GM18870 (cell line): ENCODE data around the gene RFX3.

Experiments
- ATAC-seq: cut with Tn5 transposase; IDR thresholded peaks from one replicate; pipeline ENCODE4 v1.9.1; 2021; ENCODE audit warnings: moderate library complexity; ENCODE audit not compliant: unreplicated experiment

RFX3 gene

DNA sequence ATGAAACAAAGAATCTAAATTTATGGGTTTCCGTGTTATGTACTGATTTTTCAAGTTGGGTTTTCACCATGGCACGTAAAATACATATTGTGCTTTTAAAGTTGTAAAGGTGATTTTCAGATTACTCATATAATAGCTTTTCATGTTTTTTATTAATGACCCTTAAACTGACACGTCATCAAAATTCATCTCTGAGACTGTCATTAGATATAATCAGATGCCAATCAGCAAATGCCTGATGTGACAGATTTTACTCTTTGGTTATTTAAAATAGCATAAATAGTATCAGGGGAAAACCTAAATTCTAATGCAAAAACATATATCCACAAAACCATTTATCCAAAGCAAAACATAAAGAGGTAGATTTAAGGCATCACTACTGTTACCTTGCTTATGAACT is 11.0 kb downstream of the RFX3 start:
- no peak for ATAC-seq

GRCh38 chr9:3513265-3513818 is 12.5 kb downstream of the RFX3 start:
- ATAC-seq: no peak

- ATAC-seq: no peak
Observed at GRCh38 chr9:3511551-3511950, 14.2 kb downstream of the RFX3 start.

DNA sequence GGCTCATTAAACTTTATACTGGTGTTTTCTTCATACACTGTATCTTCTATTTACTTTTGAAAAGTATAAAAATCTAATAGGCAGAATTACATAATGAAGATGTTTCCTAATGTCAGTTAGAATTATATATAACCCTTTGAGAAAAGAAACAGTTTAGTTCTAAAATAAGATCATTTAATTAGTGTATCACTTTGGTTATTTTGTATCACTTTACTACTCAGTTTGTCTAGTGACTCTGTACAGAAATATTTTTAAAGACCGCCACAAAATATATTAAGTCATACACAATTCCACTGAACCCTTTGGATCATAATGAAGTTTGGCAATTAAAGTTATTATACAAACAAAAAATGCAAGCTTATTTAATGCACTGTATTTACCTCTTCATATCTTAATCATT is 15.0 kb downstream of the RFX3 start:
- no peak for ATAC-seq

- no peak for ATAC-seq
Observed at GRCh38 chr9:3509926-3510325, 15.9 kb downstream of the RFX3 start.

DNA sequence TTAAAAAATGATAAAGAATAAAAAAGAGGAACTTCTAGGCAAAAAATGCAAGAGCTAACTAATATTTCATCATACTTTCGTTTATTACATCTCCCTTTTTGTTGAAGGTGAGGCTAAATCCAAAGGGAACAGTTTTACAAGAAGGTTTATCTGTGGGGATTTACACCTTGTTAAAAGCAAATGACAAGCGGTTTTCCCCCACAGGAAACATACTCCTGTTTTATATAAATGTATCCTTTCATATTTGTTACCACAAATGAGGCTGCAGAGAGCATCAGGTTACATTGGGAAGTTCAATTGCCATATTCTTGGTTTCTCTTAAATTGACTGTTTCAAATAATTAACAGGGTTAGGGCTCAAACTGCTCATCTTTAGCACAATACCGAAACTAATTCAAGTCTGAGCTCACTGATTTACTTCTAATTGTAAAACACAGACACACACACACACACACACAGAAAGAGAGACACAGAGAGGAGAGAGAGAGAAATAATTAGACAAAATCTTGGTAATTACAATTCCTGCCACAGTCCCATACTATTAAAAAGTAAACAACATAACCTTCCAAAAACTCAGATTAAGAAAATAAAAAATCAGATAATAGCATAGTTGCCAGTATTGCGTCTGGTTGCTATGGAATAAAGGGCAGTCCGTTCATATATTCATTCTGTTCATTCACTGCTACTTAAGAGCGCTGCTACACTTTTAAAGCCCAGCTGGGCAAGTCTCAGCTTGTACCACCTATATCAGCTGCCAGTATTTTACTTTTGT is 17.1 kb downstream of the RFX3 start:
- no peak for ATAC-seq

DNA sequence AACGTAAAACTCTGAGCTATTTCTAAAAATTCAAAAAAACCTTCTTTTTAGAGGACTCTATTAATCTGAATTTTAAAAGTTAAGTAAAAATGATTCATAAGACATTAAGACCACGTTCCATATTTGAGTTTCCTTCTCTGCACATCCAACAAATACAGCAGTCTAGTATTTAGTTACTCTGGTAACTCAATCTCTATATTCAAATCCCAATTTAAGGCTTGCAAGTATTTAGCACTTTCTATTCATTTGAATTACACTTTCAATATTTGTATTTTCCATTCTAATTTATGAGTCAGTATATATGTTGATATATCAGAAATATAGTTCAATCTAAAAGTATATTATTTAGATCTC is 17.7 kb downstream of the RFX3 start:
- peak; percentile 22 for ATAC-seq

DNA sequence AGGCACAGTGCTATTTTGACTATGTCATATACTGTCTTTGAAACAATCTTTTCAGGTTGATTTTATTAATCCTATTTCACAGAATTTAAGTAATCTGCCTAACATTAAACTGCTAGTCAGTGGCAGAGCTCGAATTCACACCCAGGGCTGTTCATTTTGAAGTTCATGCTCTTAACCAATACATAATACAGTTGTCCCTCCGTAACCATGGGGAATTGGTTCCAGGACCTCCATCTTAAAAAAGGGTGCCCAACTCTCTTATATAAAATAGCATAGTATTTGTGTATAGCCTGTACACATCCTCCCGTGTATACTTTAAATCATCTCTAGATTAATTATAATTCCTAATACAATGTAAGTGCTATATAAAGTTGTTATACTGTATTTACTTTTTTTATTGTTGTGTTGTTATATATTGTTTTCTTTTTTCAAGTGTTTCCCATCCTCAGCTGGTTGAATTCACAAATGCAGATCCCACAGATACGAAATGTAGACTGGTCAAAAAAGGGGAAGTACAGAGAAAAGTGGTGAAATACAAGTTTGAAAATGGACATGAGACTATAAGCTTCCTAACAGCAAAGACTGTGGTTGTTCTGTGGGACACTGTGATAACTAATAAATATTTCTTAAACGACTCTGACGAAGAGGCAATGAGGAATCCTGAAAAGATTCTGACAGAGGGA is 18.3 kb downstream of the RFX3 start:
- peak; percentile 49 for ATAC-seq

GRCh38 chr9:3506164-3506563 is 19.6 kb downstream of the RFX3 start:
- no peak for ATAC-seq

- no peak for ATAC-seq
Observed at GRCh38 chr9:3502560-3503398, 23.0 kb downstream of the RFX3 start.

DNA sequence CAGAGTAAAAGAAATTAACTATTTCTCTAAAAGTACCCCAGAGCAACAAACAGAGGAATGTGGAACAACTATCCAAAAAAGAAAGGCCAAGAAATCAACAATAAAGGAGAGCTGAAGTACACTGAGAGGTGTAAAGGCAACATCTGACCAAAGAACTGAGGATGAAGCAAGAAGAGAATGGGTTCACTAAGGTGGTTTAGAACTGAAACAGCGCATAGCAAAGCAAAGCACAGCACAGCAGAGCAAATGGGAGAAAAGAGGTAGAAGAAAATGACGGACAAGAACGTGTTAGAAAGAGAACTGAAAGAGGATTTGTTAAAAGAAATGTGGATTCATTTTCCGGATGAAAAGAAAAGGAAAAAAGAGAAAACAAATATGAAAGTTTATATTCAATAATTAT is 25.8 kb downstream of the RFX3 start:
- ATAC-seq: no peak

- ATAC-seq: no peak
Observed at GRCh38 chr9:3498691-3499090, 27.1 kb downstream of the RFX3 start.

- no peak for ATAC-seq
Observed at GRCh38 chr9:3497857-3498256, 27.9 kb downstream of the RFX3 start.

DNA sequence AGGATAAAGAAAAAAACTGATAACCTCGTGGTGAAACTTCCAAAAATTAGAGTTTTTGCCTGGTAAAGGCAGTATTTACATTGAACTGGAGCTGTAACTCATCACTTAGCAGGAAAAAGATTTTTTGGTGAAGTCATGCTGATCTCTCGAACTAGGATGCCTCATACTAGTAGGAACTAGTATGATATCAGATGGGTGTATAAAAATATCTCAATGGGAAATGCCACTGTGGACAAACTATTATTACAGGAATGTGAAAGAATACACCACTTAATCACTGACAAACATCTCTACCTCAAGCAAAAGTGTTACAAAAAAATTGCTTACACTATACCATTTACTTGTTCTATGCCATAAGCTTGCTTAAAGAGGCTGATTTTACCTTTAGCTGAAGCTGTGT is 28.4 kb downstream of the RFX3 start:
- ATAC-seq: no peak

DNA sequence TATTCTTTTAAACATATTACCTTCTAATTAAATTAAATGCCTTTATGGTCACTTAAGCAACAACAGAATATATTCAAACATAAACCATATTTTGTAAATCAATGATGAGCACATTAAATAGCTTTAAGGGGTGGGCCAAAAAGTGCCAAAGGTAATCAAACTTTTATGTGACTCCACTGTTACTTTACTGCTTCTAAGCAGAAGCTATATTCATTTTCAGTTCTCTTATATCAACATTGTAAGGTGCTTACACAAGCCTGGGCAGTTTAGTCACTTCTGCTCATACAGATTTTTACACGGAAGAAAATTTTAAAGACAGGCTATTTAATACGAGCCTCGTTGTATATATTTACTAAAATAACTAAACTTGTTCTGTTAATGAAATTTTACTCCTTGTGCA is 29.9 kb downstream of the RFX3 start:
- ATAC-seq: no peak

DNA sequence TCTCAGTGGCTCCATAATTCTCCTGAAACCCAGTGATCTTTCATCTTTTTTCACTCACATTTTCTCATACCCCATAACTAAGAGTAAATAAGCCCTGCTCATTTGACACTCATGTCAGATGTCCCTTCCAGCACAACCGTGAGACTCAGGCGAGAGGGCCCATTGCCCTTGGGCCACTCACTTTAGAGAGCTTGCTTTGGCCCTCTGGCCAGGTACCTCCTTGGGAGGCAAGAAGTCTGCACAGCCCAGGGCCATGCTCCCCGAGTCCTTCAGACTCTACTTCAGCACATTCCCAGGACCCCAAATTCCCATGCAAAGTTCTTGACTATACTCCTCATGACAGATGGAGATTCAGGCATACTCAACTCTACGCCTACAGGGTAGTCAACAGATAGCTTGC is 33.6 kb downstream of the RFX3 start:
- ATAC-seq: no peak

DNA sequence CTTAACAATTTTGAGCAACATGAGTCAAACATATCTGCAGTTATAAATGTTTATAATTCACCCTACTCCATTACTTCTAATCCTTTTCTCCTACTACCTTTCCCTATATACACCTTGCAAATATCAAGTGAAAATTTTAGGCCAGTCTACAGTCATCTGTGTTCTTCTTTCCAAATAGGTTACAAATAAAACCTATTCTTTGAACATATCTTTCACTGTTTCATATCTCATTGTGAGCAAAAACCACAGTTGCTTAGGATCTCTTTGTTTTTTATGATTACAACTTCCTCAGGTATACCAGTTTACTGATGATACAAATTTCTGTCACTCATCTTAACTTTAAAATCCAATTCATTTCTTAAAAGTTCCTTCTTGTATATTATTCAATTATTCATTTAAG is 34.4 kb downstream of the RFX3 start:
- ATAC-seq: no peak

GRCh38 chr9:3490957-3491356 is 34.8 kb downstream of the RFX3 start:
- ATAC-seq: no peak

- no peak for ATAC-seq
Observed at GRCh38 chr9:3482578-3482977, 43.2 kb downstream of the RFX3 start.

DNA sequence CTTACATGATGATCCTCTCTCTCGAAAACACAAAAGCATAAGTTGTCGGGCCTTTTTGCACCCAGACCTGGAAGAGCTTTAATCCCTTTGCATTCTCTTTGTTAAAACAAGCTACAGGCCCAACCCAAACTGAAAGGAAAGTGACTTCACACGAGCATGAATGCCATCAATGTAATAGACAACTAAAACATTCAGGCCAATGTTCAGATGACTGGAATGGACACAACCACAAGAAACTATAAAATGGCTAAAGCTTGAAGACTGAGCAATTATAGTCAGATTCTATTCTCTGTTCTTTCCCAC is 45.5 kb downstream of the RFX3 start:
- no peak for ATAC-seq

DNA sequence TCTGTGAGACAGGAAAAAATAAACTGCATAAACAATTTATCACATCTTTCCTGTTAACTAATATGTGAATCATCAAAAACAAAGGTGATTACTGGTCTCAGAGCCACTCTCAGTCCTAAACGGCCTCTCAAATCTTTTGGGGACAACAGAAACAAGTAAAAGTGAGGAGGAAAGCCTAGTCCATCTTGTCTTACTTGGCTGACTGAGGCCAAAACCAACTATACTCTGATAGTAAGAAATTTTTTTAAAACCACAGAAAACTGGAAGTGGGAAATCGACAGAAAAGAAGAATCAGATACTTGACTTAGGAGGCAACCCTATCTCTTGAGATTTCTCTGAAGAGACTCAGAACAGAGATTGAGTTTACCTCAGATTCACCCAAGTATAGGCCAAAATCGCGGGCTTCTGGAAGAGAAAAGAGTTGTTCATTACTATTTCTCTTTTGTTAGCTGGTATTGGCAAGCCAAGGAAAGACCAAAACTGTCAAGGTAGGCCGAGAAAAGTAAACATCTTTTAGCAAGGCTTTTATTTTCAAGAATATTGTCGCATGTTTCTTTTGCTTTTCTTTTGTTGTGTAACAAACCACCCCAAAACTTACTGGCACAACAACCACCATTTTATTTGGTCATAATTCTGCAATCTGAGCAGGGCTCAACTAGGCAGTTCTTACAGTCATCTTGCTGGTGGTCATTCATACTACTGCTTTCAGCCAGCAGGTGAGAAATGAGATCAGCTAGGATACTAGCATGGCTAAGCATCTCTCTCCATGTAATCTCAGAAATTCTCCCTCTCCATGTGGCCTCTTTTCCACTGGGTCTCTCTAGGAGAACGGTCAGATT is 46.1 kb downstream of the RFX3 start:
- peak; percentile 38 for ATAC-seq
